Immature natural killer cell (primary cell): Measurements from ENCODE around the gene NEDD4L. TPM values are rescaled to one million over a fixed set of nuclear protein-coding genes. Genes with fewer than 3 reads are reported as not detected.

Source experiments
- DNase-seq, 3 donors: peaks; one replicate each; pipeline ENCODE4 v3.0.0; 2022; ENCODE audit warnings: mixed read lengths in 1 of 3
- H3K27ac Mint-ChIP-seq, 6 donors: one replicate each; pipeline ENCODE4 v1.8.0; 2020; ENCODE audit warnings: mixed read lengths in 6 of 6, mild to moderate bottlenecking in 5 of 6, inconsistent platforms in 4 of 6, moderate library complexity in 3 of 6
- H3K27me3 Mint-ChIP-seq, 3 donors: one replicate each; pipeline ENCODE4 v1.8.0; 2020 to 2021; ENCODE audit warnings: low read depth in 3 of 3, mild to moderate bottlenecking in 3 of 3, mixed read lengths in 3 of 3, moderate library complexity in 3 of 3, inconsistent platforms in 1 of 3
- H3K36me3 Mint-ChIP-seq, 3 donors: one replicate each; pipeline ENCODE4 v1.8.0; 2020; ENCODE audit warnings: mixed read lengths in 3 of 3, inconsistent platforms in 2 of 3, mild to moderate bottlenecking in 2 of 3
- H3K4me1 Mint-ChIP-seq, 2 donors: one replicate each; pipeline ENCODE4 v1.8.0; 2020; ENCODE audit warnings: inconsistent platforms in 2 of 2, mild to moderate bottlenecking in 2 of 2, mixed read lengths in 2 of 2, moderate library complexity in 1 of 2
- H3K4me3 Mint-ChIP-seq, 5 donors: one replicate each; pipeline ENCODE4 v1.8.0; 2020; ENCODE audit warnings: mild to moderate bottlenecking in 5 of 5, mixed read lengths in 5 of 5, inconsistent platforms in 3 of 5, moderate library complexity in 3 of 5
- H3K9me3 Mint-ChIP-seq, 6 donors: one replicate each; pipeline ENCODE4 v1.8.0; 2020; ENCODE audit warnings: mild to moderate bottlenecking in 6 of 6, mixed read lengths in 6 of 6, inconsistent platforms in 4 of 6, moderate library complexity in 3 of 6
- polyA plus RNA-seq, 3 donors: library from polyadenylated mRNA; unstranded; fragments of 300-500 nt; fragmentation: Illumina TruSeq; gene quantifications; one replicate each; pipeline ENCODE4 v1.2.3, GENCODE V29; 2021

NEDD4L gene
- polyA plus RNA-seq, 3 donors from 2014 or later, result 0.62 to 2.2 (median 2.0) TPM

- DNase-seq, result no peak
- H3K4me1 Mint-ChIP-seq, result no peaks in the 10 kb centered on the region
Measured at GRCh38 chr18:58349650-58350049, 305.6 kb downstream of the NEDD4L start.

GRCh38 chr18:58350526-58350925, 306.5 kb downstream of the NEDD4L start:
- H3K4me3 Mint-ChIP-seq, result no peak overlapping the region
- DNase-seq, result no peak
- no peak overlapping the region for H3K27ac Mint-ChIP-seq
- no peaks in the 10 kb centered on the region for H3K36me3 Mint-ChIP-seq
- no peaks in the 10 kb centered on the region for H3K4me1 Mint-ChIP-seq
- H3K9me3 Mint-ChIP-seq, result no peaks in the 10 kb centered on the region
- H3K27me3 Mint-ChIP-seq, result peaks cover 0 to 8% (median 0%) of the 10 kb centered on the region in 3 donors

More at GRCh38 chr18:58349650-58350049, 305.6 kb downstream of the NEDD4L start:
- H3K4me3 Mint-ChIP-seq, result no peak overlapping the region
- H3K36me3 Mint-ChIP-seq, result no peaks in the 10 kb centered on the region
- no peaks in the 10 kb centered on the region for H3K9me3 Mint-ChIP-seq
- peaks cover 0 to 5% (median 0%) of the 10 kb centered on the region in 3 donors for H3K27me3 Mint-ChIP-seq
- H3K27ac Mint-ChIP-seq, result no peak overlapping the region

- no peaks in the 10 kb centered on the region for H3K36me3 Mint-ChIP-seq
- H3K4me1 Mint-ChIP-seq, result no peaks in the 10 kb centered on the region
- H3K27ac Mint-ChIP-seq, result no peak overlapping the region
- peaks cover 0 to 8% (median 0%) of the 10 kb centered on the region in 3 donors for H3K27me3 Mint-ChIP-seq
- no peak for DNase-seq
- no peak overlapping the region for H3K4me3 Mint-ChIP-seq
- H3K9me3 Mint-ChIP-seq, result no peaks in the 10 kb centered on the region
Measured at GRCh38 chr18:58351776-58352175, 307.8 kb downstream of the NEDD4L start.

GRCh38 chr18:58353581-58353980, 309.6 kb downstream of the NEDD4L start:
- H3K27ac Mint-ChIP-seq, result no peak overlapping the region
- H3K4me3 Mint-ChIP-seq, result no peak overlapping the region
- H3K4me1 Mint-ChIP-seq, result no peaks in the 10 kb centered on the region
- H3K9me3 Mint-ChIP-seq, result no peaks in the 10 kb centered on the region
- no peaks in the 10 kb centered on the region for H3K36me3 Mint-ChIP-seq
- DNase-seq, result no peak
- H3K27me3 Mint-ChIP-seq, result peaks cover 0 to 7% (median 0%) of the 10 kb centered on the region in 3 donors

- Mint-ChIP-seq H3K4me3 (no peak overlapping the region), H3K4me1 (no peaks in the 10 kb centered on the region), H3K36me3 (no peaks in the 10 kb centered on the region), H3K27me3 (peaks cover 0 to 6% (median 0%) of the 10 kb centered on the region in 3 donors), H3K9me3 (no peaks in the 10 kb centered on the region), H3K27ac (no peak overlapping the region)
- DNase-seq, result no peak
Measured at GRCh38 chr18:58354051-58354450, 310.0 kb downstream of the NEDD4L start.

- Mint-ChIP-seq H3K4me1 (no peaks in the 10 kb centered on the region), H3K27me3 (peaks cover 0 to 6% (median 0%) of the 10 kb centered on the region in 3 donors), H3K36me3 (no peaks in the 10 kb centered on the region), H3K4me3 (no peak overlapping the region), H3K9me3 (no peaks in the 10 kb centered on the region), H3K27ac (peak overlapping the region in 1 of 6 donors; percentile 65)
- no peak for DNase-seq
Measured at GRCh38 chr18:58354791-58355190, 310.8 kb downstream of the NEDD4L start.

- H3K9me3 Mint-ChIP-seq, result no peaks in the 10 kb centered on the region
- no peak overlapping the region for H3K27ac Mint-ChIP-seq
- H3K4me3 Mint-ChIP-seq, result no peak overlapping the region
- H3K27me3 Mint-ChIP-seq, result peaks cover 0 to 6% (median 0%) of the 10 kb centered on the region in 3 donors
- H3K4me1 Mint-ChIP-seq, result no peaks in the 10 kb centered on the region
- DNase-seq, result no peak
- no peaks in the 10 kb centered on the region for H3K36me3 Mint-ChIP-seq
Measured at GRCh38 chr18:58355243-58355642, 311.2 kb downstream of the NEDD4L start.

- no peak overlapping the region for H3K27ac Mint-ChIP-seq
- H3K4me3 Mint-ChIP-seq, result no peak overlapping the region
Measured at GRCh38 chr18:58359218-58359617, 315.2 kb downstream of the NEDD4L start.

GRCh38 chr18:58359620-58360019, 315.6 kb downstream of the NEDD4L start:
- DNase-seq, result no peak
- Mint-ChIP-seq H3K4me1 (no peaks in the 10 kb centered on the region), H3K9me3 (no peaks in the 10 kb centered on the region), H3K4me3 (no peak overlapping the region), H3K36me3 (no peaks in the 10 kb centered on the region), H3K27me3 (peaks cover 0 to 4% (median 0%) of the 10 kb centered on the region in 3 donors), H3K27ac (no peak overlapping the region)

More at GRCh38 chr18:58359218-58359617, 315.2 kb downstream of the NEDD4L start:
- Mint-ChIP-seq H3K4me1 (no peaks in the 10 kb centered on the region), H3K36me3 (no peaks in the 10 kb centered on the region), H3K9me3 (no peaks in the 10 kb centered on the region), H3K27me3 (peaks cover 0 to 4% (median 0%) of the 10 kb centered on the region in 3 donors)
- DNase-seq, result no peak

GRCh38 chr18:58360324-58360723, 316.3 kb downstream of the NEDD4L start:
- Mint-ChIP-seq H3K4me1 (no peaks in the 10 kb centered on the region), H3K4me3 (no peak overlapping the region), H3K27me3 (no peaks in the 10 kb centered on the region), H3K27ac (no peak overlapping the region), H3K9me3 (no peaks in the 10 kb centered on the region), H3K36me3 (no peaks in the 10 kb centered on the region)
- DNase-seq, result no peak

GRCh38 chr18:58361212-58361611, 317.2 kb downstream of the NEDD4L start:
- H3K36me3 Mint-ChIP-seq, result no peaks in the 10 kb centered on the region
- DNase-seq, result no peak
- H3K27ac Mint-ChIP-seq, result no peak overlapping the region
- H3K4me1 Mint-ChIP-seq, result no peaks in the 10 kb centered on the region
- H3K9me3 Mint-ChIP-seq, result no peaks in the 10 kb centered on the region
- H3K27me3 Mint-ChIP-seq, result no peaks in the 10 kb centered on the region
- no peak overlapping the region for H3K4me3 Mint-ChIP-seq

GRCh38 chr18:58362027-58362575, 318.1 kb downstream of the NEDD4L start:
- Mint-ChIP-seq H3K27me3 (no peaks in the 10 kb centered on the region), H3K36me3 (no peaks in the 10 kb centered on the region), H3K4me1 (no peaks in the 10 kb centered on the region), H3K9me3 (no peaks in the 10 kb centered on the region), H3K27ac (no peak overlapping the region), H3K4me3 (no peak overlapping the region)
- no peak for DNase-seq

GRCh38 chr18:58362829-58363271, 318.8 kb downstream of the NEDD4L start:
- Mint-ChIP-seq H3K9me3 (no peaks in the 10 kb centered on the region), H3K4me1 (peaks cover 0 to 5% of the 10 kb centered on the region in 2 donors), H3K27ac (no peak overlapping the region), H3K27me3 (no peaks in the 10 kb centered on the region), H3K4me3 (no peak overlapping the region), H3K36me3 (no peaks in the 10 kb centered on the region)
- DNase-seq, result no peak

GRCh38 chr18:58363767-58364540, 319.9 kb downstream of the NEDD4L start:
- H3K4me3 Mint-ChIP-seq, result no peak overlapping the region
- H3K27ac Mint-ChIP-seq, result no peak overlapping the region
- H3K36me3 Mint-ChIP-seq, result no peaks in the 10 kb centered on the region

More at GRCh38 chr18:58363767-58364540, 319.9 kb downstream of the NEDD4L start:
- Mint-ChIP-seq H3K27me3 (peaks cover 0 to 2% (median 1%) of the 10 kb centered on the region in 3 donors), H3K4me1 (peaks cover 0 to 8% of the 10 kb centered on the region in 2 donors), H3K9me3 (no peaks in the 10 kb centered on the region)
- no peak for DNase-seq
